SW480 (cell line): ENCODE data around the gene KRT24.
A peak's percentile ranks its signal among the peaks of the same experiment; 100 is the strongest.

Source experiments
- DNase-seq: peaks from one replicate; pipeline ENCODE4 v3.0.0-alpha.2; 2016; ENCODE audit warnings: low spot score

KRT24 gene

DNA sequence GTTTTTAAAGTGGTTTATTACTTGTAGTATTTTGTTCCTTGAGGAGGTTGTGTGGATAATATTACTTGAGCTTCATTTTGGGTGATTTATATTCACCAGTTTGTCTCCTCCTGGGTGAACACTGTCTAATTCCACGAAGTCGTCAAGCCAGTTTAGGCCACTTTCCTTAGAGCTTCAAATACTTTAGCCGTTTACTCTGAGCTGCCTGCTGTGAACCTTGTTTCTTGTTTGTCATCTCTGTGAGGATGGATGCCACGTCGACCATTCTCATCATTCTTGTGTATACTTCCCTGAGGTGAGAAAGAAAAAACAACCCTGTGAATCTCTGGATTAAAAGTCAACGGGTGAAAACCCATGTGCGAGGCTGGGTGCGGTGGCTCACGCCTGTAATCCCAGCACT is 9.0 kb downstream of the KRT24 start:
- no peak for DNase-seq

DNA sequence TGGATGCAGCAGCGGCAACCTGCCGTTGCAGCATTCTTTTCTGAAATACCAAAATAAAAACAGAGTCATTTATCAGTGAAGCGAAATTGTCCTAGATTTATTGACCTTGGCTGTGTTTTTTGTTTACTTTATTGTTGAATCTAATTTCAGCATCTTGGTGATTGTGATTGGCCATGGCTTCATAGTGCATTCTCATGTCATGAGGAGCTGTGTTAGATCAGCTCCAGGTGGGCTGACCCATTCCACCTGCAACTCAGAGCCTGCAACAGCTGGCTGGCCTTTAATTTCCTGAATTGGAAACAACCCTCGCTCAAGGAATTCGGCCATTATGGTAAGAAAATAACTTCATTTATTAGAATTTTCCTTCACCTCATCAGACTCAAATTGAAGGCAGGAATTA is 16.4 kb downstream of the KRT24 start:
- no peak for DNase-seq

- no peak for DNase-seq
Measured at GRCh38 chr17:40686192-40686591, 17.4 kb downstream of the KRT24 start.

GRCh38 chr17:40680998-40681397 is 22.6 kb downstream of the KRT24 start:
- DNase-seq = no peak

GRCh38 chr17:40679523-40679907 is 24.0 kb downstream of the KRT24 start:
- DNase-seq = no peak

- peak; percentile 6 for DNase-seq
Measured at GRCh38 chr17:40678902-40679522, 24.5 kb downstream of the KRT24 start.

DNA sequence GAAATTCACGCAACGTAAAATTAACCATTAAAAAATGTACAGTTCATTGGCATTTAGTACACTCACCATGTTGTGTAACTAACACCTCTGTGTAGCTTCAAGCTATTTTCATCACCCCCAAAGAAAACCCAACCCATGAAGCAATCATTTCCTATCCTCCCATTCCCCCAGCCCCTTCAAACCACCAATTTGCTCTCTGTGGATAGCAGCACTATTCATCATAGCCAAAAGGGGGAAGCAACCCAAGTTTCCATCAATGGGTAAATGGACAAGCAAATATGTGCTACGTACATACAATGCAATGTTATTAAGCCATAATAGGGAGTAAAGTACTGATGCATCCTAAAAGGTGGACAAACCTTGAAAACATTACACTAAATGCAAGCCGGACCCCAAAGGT is 27.6 kb downstream of the KRT24 start:
- no peak for DNase-seq

DNA sequence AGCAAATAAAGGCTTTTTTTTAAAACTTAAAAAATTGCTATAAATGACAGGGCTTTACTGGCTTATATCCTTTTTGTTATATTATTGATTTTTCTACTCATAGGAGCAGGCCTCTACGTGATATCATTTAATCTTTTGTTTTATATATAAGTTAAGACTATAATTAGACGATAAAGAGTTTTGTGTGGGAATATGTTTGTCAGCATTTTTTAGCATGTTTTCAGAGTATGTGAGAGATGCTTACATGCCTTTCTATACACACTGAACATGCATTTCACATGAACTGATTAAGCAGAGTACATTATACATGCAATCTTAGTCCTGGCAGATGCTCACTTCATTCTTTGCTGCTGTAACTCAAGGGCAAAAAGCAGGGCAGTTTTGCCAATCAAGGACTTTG is 30.9 kb downstream of the KRT24 start:
- DNase-seq = no peak

GRCh38 chr17:40671282-40671681 is 32.3 kb downstream of the KRT24 start:
- no peak for DNase-seq

- no peak for DNase-seq
Measured at GRCh38 chr17:40666331-40666730, 37.2 kb downstream of the KRT24 start.

DNA sequence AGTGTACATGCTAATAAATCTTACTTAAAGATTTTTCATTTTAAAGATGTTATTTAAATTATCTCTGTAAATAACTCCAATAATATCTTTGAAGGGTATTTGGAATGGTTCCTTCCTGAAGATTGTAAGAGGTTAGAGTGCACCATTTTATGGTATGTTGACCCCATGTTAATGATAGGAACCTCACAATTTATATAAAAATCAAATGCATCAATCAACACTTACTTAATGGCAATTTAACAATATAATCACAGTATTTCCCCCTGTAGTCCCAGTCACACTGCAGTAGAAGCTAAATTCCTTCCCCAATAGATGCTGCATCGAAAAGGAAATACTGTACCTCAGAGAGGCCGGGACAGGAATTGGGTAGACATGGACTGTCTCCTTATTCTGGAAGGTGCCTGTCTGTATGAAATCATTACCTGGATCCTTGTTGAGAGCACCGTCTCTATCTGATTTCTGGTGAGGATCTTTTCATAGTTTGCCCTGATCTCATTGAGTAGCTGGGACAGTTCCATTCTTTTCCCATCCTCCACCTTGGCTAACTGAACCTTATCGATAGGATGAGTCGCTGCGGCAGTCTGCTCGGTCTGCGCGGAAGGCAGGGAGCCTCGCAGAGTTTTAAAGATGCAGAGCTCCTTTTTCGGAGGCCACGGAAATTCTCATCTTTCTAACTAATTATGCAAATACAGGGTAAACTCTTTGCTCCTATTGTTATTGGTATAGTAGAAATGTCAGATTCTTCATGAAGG is 38.8 kb downstream of the KRT24 start, which contains the start of gene KRT222:
Gene KRT222 (minus strand): TSS at position 596 of the 752 bp plus-strand sequence. CDS start 78 bp downstream, at position 518.
- DNase-seq = no peak

- no peak for DNase-seq
Measured at GRCh38 chr17:40663252-40663651, 40.3 kb downstream of the KRT24 start.

DNA sequence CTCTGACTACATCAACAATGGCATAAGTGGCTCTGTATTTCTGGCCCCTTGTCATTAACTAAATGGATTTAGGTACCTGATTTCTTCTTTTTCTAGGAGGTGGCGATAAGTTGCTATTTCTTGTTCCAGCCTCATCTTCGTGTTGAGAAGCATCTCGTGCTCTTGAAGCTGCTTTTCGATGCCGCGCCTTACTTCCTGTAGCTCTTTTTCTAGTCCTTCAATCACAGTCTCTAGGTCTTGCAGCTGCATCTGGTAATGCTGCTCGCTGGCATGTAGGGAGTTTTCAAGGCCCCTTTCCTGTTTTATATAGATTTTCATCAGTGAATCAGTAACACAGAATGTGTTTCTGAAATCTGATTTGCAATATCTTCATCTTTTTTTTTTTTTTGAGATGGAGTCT is 43.6 kb downstream of the KRT24 start:
- no peak for DNase-seq

- no peak for DNase-seq
Measured at GRCh38 chr17:40658396-40658795, 45.2 kb downstream of the KRT24 start.

DNA sequence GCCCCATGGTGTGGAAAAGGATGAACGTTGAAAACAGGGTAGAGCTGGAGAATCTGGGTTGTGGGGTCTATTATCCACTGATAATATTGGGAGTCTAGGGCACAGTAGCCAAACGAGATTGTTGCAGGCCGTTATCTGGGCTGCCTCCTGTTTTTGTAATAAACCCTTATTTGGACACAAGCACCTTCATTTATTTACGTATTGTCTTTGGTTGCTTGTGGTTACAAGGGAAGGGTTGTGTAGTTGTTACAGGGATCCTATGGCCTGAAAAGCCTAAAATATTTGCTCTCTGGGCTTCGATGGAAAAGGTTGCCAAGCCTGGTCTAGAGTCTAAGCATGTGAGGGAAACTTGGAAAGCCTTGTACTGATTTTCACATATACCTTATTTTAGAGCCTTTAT is 51.6 kb downstream of the KRT24 start:
- DNase-seq = no peak

GRCh38 chr17:40648384-40648968 is 55.1 kb downstream of the KRT24 start:
- DNase-seq = peak; percentile 36
